Right atrium auricular region (tissue), 2 donors: ENCODE data around the gene BBS12. TPM values are rescaled to one million over a fixed set of nuclear protein-coding genes. Genes with fewer than 3 reads are reported as not detected.

ENCODE experiments used
- DNase-seq: peaks from one replicate; pipeline ENCODE4 v3.0.0-alpha.2; 2019; ENCODE audit warnings: low spot score
- H3K27ac ChIP-seq, 2 donors: fragments of 200-600 bp; sonication (generic); 1 replicate in 1 of 2; 2 replicates in 1 of 2; pipeline ENCODE4 v1.5.1; 2016 to 2019
- H3K27me3 ChIP-seq, 2 donors: fragments of 200-600 bp; sonication (generic); one replicate each; pipeline versions ENCODE4 v1.5.1 to v1.6.0; 2017 to 2019
- H3K36me3 ChIP-seq: fragments of 200-600 bp; sonication (generic); one replicate; pipeline ENCODE4 v1.5.1; 2016
- H3K4me1 ChIP-seq, 2 donors: fragments of 200-600 bp; sonication (generic); one replicate each; pipeline versions ENCODE4 v1.5.1 to v1.6.0; 2017 to 2019
- H3K4me3 ChIP-seq, 2 donors: fragments of 200-600 bp; sonication (generic); 1 replicate in 1 of 2; 2 replicates in 1 of 2; pipeline ENCODE4 v1.5.1; 2017 to 2019; ENCODE audit warnings: mild to moderate bottlenecking in 1 of 2, moderate library complexity in 1 of 2
- H3K9me3 ChIP-seq, 2 donors: fragments of 200-600 bp; sonication (generic); one replicate each; pipeline ENCODE4 v1.5.1; 2019
- CTCF ChIP-seq, 2 donors: fragments of 200-600 bp; sonication (generic); IDR thresholded peaks; one replicate each; pipeline ENCODE4 v1.5.1; 2019; ENCODE audit warnings: antibody characterized with exemption in 2 of 2
- total RNA-seq, 2 donors: library from RNA; depleted of rRNA; stranded (reverse); fragments of >200 nt; gene quantifications; one replicate each; pipeline ENCODE4 v1.1.0, GENCODE V29; 2016

Gene BBS12
- total RNA-seq, 2 donors from 2014 or later, result 5.9 to 10.2 TPM

GRCh38 chr4:122733787-122734120 lies 1.2 kb downstream of the BBS12 start:
- peaks cover 0 to 4% of the 10 kb centered on the region in 2 donors for H3K9me3 ChIP-seq
- H3K4me3 ChIP-seq, result peak overlapping the region in 1 of 2 donors; percentile 72

GRCh38 chr4:122739174-122739573 lies 6.7 kb downstream of the BBS12 start:
- no peak overlapping the region for H3K27ac ChIP-seq
- no peaks in the 10 kb centered on the region for H3K27me3 ChIP-seq
- H3K9me3 ChIP-seq, result peaks cover 0 to 4% of the 10 kb centered on the region in 2 donors
- no peaks in the 10 kb centered on the region for H3K4me1 ChIP-seq
- no peak for DNase-seq
- H3K36me3 ChIP-seq, result peaks cover 20% of the 10 kb centered on the region
- TF ChIP-seq CTCF (IDR thresholded peaks at IDR 0.05), result no peak
- no peak overlapping the region for H3K4me3 ChIP-seq

More at GRCh38 chr4:122733787-122734120, 1.2 kb downstream of the BBS12 start:
- Histone ChIP-seq H3K27me3 (no peaks in the 10 kb centered on the region), H3K4me1 (peaks cover 0 to 9% of the 10 kb centered on the region in 2 donors), H3K27ac (no peak overlapping the region), H3K36me3 (no peaks in the 10 kb centered on the region)
- no peak for DNase-seq
- TF ChIP-seq CTCF (IDR thresholded peaks at IDR 0.05), result no peak

- H3K4me3 ChIP-seq, result no peak overlapping the region
- no peaks in the 10 kb centered on the region for H3K4me1 ChIP-seq
- H3K9me3 ChIP-seq, result no peaks in the 10 kb centered on the region
- no peak for DNase-seq
- TF ChIP-seq CTCF (IDR thresholded peaks at IDR 0.05), result no peak
- H3K36me3 ChIP-seq, result peaks cover 20% of the 10 kb centered on the region
- H3K27me3 ChIP-seq, result no peaks in the 10 kb centered on the region
- H3K27ac ChIP-seq, result no peak overlapping the region
Observed at GRCh38 chr4:122742933-122743829, 10.7 kb downstream of the BBS12 start.

DNA sequence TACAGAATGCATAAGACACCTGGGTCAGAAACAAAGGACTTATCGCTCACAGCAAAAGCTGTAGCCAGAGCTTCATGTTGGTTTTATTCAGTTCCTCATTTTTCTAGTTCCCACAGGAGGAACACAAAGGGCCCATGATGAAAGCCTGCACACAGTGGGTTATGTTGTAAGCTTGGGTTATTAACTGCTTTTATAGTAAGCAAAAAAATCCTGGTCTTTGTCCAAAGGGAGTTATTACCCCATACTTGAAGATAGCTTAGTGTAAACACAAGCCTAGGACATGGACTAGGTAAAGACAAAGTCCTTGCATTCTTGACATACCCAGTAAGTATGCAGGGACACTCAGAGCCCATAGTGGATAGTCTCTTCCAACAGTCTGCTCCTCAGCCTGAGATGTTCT lies 11.7 kb downstream of the BBS12 start:
- TF ChIP-seq CTCF (IDR thresholded peaks at IDR 0.05), result no peak
- H3K9me3 ChIP-seq, result no peaks in the 10 kb centered on the region
- no peak overlapping the region for H3K4me3 ChIP-seq
- no peaks in the 10 kb centered on the region for H3K4me1 ChIP-seq
- no peaks in the 10 kb centered on the region for H3K27me3 ChIP-seq
- no peak for DNase-seq
- H3K27ac ChIP-seq, result no peak overlapping the region
- peaks cover 20% of the 10 kb centered on the region for H3K36me3 ChIP-seq

DNA sequence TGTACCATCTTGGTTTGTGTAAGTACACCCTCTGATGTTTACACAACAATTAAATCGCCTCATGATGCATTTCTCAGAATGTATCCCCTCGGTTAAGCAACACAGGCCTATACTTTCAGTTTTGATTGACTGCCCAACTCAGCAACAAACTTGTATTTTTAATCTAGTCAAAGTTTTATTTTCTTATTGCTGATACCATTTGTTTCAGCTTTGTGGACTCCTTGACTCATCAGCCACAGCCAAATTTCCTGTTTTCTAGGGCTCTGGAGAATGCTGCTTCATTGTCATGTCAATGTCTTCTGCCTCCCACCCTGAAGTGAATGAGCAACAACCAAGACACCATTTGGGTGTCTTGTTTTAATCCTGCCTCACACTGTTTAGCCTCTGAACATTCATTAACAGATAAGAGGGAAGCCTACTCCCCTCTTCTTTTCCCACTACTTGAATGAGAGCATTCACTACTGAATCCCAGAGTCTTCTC lies 14.0 kb downstream of the BBS12 start:
- H3K36me3 ChIP-seq, result peaks cover 20% of the 10 kb centered on the region
- no peaks in the 10 kb centered on the region for H3K4me1 ChIP-seq
- H3K27ac ChIP-seq, result no peak overlapping the region
- TF ChIP-seq CTCF (IDR thresholded peaks at IDR 0.05), result no peak
- H3K4me3 ChIP-seq, result no peak overlapping the region
- H3K9me3 ChIP-seq, result no peaks in the 10 kb centered on the region
- H3K27me3 ChIP-seq, result no peaks in the 10 kb centered on the region
- DNase-seq, result no peak
